ENCODE measurements around the gene AKT1. TPM values are rescaled to one million over a fixed set of nuclear protein-coding genes. Genes with fewer than 3 reads are reported as not detected.

Gene AKT1
- total RNA-seq, 4 donors from 2014 or later: 66.6 to 93.7 (median 71.3) TPM

DNA sequence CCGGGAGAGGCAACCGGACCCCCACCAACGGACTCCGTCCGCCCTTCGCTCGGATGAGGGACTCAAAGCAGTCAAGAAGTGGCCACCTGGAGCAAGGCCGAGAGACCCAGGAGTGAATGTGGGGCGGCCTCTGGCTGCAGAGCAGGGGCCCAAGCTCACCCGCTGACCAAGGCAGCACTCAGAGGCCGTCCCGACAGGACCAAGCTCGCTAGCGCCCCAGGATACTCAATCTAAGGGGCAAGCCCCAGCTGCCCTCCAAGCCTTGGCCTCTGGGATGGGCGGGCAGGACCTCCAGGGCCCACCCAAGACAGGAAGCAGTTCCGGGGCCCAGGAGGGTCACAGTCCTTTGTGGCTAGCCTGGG lies 936 bp downstream of the AKT1 start:
- DNase-seq: no peak
- H3K9me3 ChIP-seq: no peaks in the 10 kb centered on the region

DNA sequence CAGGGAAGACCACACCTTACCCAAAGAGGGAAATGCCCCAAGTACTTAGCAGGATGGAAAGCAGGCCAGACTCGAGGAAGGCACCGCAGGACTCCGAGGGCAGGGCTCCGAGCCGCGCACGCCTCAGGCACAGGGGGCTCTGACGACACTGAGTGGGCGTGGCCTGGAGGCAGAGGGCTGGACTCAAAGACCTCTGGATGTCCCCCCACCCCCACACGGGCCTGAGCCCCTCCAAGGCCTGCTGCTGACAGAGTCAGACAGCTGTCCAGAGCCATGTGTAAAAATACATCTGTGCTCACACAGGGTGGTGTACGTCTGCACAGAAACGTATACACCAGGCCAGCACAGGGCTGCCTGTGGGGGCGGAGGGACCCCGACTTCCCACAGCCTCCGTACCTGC lies 1.4 kb downstream of the AKT1 start:
- intact Hi-C loops (cut with DNase I): no loop called here
- H3K4me3 ChIP-seq: peak overlapping the region; percentile 51 to 95 (median 80)
- no peak for DNase-seq
- H3K27me3 ChIP-seq: no peaks in the 10 kb centered on the region
- peaks cover 35 to 88% (median 41%) of the 10 kb centered on the region in 3 donors for H3K4me1 ChIP-seq
- H3K9me3 ChIP-seq: no peaks in the 10 kb centered on the region
- TF ChIP-seq POLR2A (IDR thresholded peaks at IDR 0.05): no peak
- TF ChIP-seq, protein P1, sequence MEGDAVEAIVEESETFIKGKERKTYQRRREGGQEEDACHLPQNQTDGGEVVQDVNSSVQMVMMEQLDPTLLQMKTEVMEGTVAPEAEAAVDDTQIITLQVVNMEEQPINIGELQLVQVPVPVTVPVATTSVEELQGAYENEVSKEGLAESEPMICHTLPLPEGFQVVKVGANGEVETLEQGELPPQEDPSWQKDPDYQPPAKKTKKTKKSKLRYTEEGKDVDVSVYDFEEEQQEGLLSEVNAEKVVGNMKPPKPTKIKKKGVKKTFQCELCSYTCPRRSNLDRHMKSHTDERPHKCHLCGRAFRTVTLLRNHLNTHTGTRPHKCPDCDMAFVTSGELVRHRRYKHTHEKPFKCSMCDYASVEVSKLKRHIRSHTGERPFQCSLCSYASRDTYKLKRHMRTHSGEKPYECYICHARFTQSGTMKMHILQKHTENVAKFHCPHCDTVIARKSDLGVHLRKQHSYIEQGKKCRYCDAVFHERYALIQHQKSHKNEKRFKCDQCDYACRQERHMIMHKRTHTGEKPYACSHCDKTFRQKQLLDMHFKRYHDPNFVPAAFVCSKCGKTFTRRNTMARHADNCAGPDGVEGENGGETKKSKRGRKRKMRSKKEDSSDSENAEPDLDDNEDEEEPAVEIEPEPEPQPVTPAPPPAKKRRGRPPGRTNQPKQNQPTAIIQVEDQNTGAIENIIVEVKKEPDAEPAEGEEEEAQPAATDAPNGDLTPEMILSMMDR (IDR thresholded peaks at IDR 0.05): no peak
- peaks cover 0 to 34% (median 13%) of the 10 kb centered on the region in 3 donors for H3K36me3 ChIP-seq
- WGBS, 2 donors: 0 to 11% methylated on average over 5 to 6 of the region's 15 CpGs
- peak overlapping the region in 3 of 4 donors; percentile 76 to 91 (median 90) for H3K27ac ChIP-seq

More for the DNA sequence above, 936 bp downstream of the AKT1 start:
- TF ChIP-seq POLR2A (IDR thresholded peaks at IDR 0.05): no peak
- TF ChIP-seq, protein P1 (IDR thresholded peaks at IDR 0.05): no peak
- Histone ChIP-seq H3K4me1 (peaks cover 38 to 88% (median 44%) of the 10 kb centered on the region in 3 donors), H3K27me3 (no peaks in the 10 kb centered on the region), H3K36me3 (peaks cover 0 to 29% (median 8%) of the 10 kb centered on the region in 3 donors), H3K27ac (peak overlapping the region; percentile 76 to 94 (median 90)), H3K4me3 (peak overlapping the region; percentile 51 to 95 (median 80))
- intact Hi-C loops (cut with DNase I): no loop called here
- WGBS, 2 donors: 5 to 12% methylated on average over 10 to 14 of the region's 16 CpGs

DNA sequence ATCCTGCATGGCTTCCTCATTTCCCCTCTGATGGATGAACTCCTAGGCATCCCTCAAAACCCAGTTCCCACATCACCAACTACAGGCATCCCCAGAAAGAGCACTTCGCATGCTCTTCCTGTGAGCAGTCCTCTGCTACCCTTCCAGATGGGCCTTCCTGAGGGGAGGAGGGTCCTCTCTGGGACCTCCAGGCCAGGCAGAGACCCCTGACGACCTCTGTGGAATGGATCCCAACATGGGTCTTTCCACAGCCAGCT lies 1.9 kb downstream of the AKT1 start:
- H3K36me3 ChIP-seq: peaks cover 0 to 39% (median 14%) of the 10 kb centered on the region in 3 donors
- 89 to 93% methylated on average over 1 to 2 of the region's 2 CpGs for WGBS, 2 donors
- DNase-seq: no peak
- intact Hi-C loops (cut with DNase I): no loop called here
- H3K9me3 ChIP-seq: no peaks in the 10 kb centered on the region
- H3K27ac ChIP-seq: no peak overlapping the region
- peak overlapping the region in 3 of 4 donors; percentile 51 to 95 (median 85) for H3K4me3 ChIP-seq
- TF ChIP-seq, protein P1 (IDR thresholded peaks at IDR 0.05): no peak
- no peak for TF ChIP-seq POLR2A (IDR thresholded peaks at IDR 0.05)
- H3K27me3 ChIP-seq: no peaks in the 10 kb centered on the region
- peaks cover 35 to 88% (median 46%) of the 10 kb centered on the region in 3 donors for H3K4me1 ChIP-seq

DNA sequence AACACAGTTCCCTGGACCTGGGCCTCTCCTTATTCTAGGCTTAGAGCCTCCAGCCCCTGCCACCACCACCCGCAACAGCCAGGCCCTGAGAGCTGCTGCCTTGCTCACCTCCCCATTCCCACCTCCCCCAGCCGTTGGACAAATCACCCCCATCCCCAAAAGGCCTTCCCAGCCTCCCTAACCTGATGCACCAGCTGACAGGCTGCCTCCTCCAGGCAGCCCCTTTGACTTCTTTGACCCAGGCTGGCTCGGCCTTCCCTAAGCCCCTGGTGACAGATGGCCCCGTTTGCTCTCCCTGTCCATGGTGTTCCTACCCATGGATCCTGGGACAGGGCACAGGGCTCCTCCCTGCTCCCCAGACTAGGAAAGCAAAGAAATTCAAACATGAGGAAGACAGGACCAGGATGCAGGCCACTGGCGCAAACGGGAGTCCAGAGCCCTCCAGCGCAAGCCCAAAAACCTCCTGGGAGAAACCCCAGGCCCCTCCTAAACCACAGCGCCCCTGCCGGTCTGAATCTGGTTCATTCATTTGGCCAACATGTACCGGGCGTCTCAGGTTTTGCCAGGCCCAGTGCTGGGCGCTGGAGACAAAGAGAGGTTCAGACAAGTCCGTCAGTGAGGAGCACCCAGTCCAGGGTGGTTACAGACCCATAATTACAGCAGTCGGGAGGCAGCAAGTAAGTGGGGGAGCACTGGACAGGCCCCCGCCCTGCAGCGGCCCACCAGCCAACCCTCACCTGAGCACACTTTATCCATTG lies 2.4 kb downstream of the AKT1 start:
- no peak for DNase-seq
- Histone ChIP-seq H3K9me3 (no peaks in the 10 kb centered on the region), H3K27me3 (no peaks in the 10 kb centered on the region), H3K4me3 (peak overlapping the region in 2 of 4 donors; percentile 85 to 95), H3K27ac (no peak overlapping the region), H3K4me1 (peaks cover 35 to 93% (median 46%) of the 10 kb centered on the region in 3 donors), H3K36me3 (peaks cover 0 to 44% (median 14%) of the 10 kb centered on the region in 3 donors)
- 77 to 94% methylated on average over 5 to 11 of the region's 16 CpGs for WGBS, 2 donors
- no peak for TF ChIP-seq POLR2A (IDR thresholded peaks at IDR 0.05)
- TF ChIP-seq, protein P1 (IDR thresholded peaks at IDR 0.05): no peak
- intact Hi-C loops (cut with DNase I): no loop called here

DNA sequence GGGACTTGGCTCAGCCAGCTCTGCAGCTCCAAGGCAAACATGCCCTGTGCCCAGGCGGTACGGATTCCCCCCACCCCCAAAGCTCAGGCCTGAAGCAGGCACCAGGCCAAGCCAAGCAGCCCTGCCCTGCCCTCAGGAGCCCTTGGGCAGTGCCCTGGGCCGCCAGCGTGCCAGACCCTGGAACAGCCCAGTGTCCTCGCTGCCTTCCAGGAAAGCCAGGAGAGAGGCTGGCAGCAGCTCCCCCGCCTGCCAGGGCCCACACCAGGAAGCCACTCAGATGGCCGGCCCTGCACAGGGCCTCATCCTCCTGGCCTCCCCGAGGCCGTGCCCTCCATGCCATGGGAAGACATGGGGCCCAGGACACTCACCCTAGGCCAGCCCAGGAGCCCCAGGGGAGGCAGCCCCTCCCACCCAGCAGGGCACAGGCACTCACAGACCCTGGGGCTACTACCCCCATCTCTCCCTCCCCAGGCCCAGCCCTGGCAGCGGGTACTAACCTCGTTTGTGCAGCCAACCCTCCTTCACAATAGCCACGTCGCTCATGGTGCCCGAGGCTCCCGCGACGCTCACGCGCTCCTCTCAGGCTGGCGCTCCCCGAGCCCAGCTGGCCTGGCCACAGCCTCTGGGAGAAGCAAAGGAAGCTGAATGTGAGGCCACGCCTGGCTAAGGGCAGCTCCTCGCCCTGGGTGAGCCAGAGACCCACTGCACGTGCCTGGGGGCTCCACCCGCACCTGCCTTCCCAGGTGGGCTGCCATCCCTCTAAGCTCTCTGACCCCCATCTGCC lies 3.3 kb downstream of the AKT1 start:
- H3K4me1 ChIP-seq: peaks cover 38 to 93% (median 40%) of the 10 kb centered on the region in 3 donors
- no peaks in the 10 kb centered on the region for H3K27me3 ChIP-seq
- H3K27ac ChIP-seq: peak overlapping the region in 1 of 4 donors; percentile 29
- WGBS, 2 donors: 46 to 56% methylated on average over 2 to 9 of the region's 25 CpGs
- no peaks in the 10 kb centered on the region for H3K9me3 ChIP-seq
- intact Hi-C loops (cut with DNase I): no loop called here
- H3K36me3 ChIP-seq: peaks cover 0 to 52% (median 14%) of the 10 kb centered on the region in 3 donors
- no peak for TF ChIP-seq POLR2A (IDR thresholded peaks at IDR 0.05)
- TF ChIP-seq, protein P1 (IDR thresholded peaks at IDR 0.05): no peak
- DNase-seq: no peak
- peak overlapping the region in 1 of 4 donors; percentile 5 for H3K4me3 ChIP-seq
